Measurements from ENCODE around the gene MC2R.

The MC2R gene

DNA sequence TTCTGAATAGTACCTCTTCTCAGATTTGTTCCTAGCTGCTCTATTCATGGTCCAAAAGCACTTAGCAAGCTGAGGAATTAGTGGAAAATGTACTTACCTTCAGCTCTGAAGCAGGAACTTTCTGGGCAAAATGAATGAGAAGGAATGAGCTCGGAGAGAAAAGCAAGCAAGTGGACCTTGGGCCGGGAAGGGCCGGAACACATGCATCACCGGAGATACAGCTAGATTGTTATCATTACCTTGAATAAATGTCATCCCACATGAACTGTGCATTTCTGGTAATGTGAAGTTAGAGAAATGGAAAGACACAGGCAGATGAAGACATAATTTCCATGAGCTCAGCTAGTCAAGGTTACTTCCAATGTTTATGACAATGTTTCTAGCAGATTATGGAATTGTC is at the start of gene MC2R:
MC2R (minus strand) TSS at position 146 of the 400 bp plus-strand sequence. CDS start 30,018 bp downstream, outside the sequence.
- no peak for DNase-seq

DNA sequence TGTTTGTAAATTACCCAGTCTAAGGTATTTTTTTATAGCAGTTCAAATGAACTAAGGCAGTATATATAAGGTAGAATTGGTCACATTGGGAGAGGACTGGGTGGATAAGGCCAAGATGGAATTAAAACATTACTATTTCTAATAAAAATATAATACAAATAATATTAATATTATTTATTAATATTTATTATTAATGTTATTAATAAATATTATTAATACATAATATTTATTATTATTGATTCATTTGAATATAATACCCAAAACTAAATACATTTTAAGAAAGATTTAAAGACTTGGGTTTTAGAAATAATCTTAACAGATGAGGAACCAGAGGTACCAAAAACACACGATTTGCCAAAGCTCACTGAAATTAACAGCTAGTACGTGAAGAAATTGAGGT is 30.5 kb upstream of the MC2R start:
- DNase-seq = no peak

DNA sequence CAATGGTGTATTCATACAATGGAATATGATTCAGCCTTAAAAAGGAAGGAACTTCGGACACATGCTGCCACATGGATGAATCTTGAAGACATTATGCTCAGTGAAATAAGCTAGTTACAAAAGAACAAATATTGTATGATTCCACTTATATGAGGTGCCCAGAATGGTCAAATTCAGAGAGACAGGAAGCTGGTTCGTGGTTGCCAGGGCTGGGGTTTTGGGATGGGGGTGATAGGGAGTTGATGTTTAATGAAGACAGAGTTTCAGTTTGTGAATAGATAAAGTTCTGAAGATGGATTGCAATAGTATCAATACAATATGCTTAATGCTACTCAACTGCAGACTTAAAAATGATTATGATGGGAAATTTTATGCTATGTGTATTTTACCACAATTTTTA is 28.0 kb upstream of the MC2R start:
- no peak for DNase-seq

DNA sequence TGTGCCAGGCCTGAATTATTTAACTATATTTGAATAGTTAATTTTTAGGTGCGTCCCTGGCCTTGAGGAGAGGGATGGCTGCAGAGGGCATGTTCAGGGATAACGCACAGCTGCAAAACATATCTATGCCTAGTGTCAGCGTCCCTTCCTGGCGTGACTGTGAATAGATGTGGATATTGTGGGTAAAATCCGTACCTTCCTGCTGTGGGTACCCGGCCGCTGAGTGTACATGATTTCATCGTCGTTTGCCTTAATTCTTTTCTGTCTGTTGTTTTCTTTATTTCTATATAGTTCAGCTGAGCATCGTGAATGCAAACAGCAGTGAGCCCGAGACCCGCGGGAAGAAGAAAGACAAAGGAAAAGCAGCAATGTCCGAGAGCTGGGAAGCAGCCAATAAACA is 25.0 kb upstream of the MC2R start:
- no peak for DNase-seq

DNA sequence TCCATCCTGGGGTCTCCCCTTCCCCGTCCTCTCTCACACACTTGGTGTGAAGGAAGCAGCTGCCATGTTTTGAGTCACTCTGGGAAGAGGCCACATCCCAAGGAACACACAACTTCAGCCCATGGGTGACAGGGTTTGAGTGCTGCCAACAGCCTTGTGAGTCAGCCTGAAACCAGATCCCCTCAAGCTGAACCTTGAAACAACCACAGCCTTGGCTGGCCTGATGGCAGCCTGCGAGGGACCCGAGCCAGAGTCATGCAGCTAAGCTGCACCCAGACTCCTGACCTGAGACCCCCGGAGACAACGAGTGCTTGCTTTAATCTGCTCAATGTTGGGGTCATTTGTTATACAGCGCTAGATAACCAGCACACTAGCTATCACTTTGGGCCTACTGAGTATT is 19.3 kb upstream of the MC2R start:
- DNase-seq = no peak

DNA sequence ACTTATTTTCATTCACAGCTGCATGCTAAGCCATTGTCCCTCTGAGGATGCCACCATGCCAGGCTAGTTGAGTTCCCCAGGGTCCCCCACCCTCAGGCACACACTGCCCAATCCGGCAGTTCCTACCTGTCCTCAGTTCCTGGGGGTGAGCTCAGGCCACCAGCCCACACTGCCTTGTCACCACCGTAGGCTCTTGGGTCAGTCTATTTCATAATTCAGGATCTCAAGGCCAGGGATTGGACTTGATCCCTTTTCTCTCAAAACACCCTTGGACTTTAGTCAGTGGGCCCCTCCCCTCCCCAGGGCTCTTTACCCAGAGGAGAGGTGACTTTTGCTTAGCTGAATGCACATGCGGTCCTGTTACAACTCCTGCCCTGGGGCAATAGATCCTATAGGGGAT is 18.7 kb upstream of the MC2R start:
- DNase-seq = no peak

DNA sequence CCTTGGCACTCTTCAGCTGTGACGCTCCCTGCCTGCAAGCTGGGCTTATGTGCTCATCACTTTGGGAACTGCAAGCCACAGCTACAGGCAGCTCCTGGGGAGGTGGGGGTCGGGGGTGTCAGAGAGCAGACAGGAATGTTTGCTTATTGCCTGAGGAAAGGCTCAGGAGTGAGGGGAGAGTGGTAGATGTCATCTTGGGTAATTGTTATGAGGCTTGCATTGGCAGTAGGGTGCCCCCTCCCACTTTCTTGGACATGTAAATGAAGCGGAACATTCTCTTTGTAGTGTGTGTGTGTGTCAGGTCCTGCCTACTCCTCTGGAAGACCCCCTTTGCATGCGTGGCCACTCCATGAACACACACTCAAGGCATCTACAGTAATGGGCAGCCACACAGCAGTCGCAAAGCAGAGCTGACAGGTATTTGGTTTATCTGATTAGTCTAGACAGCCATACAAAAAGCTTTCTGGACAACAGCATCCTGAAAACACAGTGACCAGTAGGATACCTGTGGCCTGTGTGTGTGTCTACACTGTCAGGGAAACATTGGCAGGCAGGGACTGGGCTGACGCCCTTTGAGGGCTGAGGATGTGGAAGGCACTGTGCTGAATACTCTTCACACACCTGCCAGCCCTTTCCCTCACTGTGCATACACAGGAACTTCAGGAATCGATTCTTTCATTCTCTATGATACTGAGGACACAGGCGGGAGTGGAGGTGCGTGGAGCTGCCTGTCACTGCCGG is 17.1 kb upstream of the MC2R start:
- no peak for DNase-seq

DNA sequence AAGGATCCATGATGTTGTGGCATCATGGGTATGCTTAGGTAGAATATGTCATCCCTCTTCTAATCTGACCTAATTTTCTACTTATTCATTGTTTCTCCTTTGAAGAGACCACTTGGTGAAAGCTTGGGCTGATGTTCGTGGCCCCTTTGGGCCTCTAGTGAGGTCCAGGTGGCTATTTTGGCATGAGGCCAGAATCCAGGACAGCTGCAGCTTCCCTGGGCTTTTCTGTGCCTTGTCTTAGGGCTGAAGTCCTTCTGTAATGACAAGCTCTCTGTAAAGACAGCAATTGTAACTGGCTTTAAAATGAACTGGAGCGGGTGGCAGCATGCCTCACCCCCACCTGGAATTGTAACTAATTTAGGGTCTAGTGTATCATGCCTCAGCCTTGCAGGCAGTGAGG is 15.6 kb upstream of the MC2R start:
- DNase-seq = no peak

DNA sequence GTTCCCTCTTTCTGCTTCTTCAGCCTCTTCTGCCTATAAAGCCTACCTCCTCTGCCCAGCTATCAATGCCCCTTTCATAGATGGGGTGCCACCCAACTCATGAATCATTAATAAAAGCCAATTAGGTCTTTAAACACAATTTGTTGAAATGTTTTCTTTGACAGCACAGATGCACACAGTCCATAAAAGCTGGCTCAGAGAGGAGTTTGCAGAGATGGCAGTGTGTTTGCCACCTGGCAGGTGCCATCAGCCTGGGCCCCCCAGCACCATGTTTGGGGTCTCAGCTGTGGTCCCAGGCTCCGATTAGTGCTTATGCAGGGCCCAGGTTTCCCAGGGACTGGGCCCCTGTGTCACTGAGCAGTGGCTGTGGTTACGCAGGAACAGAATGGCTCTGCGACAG is 7.9 kb upstream of the MC2R start:
- no peak for DNase-seq

DNA sequence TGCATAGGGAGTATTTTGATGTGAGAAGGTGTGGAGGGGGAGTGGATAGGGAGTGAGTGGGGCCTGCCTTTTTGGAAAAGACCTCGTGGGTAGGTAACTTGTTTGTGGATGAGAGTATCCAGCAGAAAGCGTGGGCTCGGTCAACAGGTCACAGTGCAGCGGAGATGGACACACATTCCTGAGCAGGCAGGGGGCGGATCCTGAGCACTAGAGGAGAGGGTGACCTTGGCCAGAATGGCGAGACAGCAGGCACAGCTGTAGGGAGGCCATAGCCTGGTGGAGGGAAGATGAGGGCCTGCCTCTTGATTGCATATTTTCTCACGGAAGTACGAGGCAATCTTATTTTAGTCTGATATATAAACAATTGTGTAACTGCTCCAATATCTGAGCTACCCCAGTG is 3.6 kb upstream of the MC2R start:
- DNase-seq = no peak

DNA sequence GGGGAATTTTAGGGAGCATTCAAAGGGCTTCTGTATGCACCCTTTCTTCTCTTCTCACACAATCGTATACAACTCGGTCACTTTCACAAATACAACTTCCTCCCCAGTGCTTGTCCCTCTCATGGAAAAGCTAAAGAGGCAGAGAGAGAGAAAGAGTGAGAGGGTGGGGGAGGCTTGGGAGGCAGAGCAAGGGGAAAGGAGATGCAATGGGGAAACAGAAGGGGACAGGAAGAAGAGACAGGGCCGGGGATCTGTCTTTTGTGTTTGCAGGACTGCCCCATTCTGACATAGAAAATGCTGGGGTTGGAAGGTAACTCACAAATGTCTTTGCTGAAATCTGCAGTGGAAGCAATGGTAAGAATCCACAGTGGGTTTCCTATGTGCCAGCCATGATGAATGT is 2.1 kb upstream of the MC2R start:
- DNase-seq = no peak

DNA sequence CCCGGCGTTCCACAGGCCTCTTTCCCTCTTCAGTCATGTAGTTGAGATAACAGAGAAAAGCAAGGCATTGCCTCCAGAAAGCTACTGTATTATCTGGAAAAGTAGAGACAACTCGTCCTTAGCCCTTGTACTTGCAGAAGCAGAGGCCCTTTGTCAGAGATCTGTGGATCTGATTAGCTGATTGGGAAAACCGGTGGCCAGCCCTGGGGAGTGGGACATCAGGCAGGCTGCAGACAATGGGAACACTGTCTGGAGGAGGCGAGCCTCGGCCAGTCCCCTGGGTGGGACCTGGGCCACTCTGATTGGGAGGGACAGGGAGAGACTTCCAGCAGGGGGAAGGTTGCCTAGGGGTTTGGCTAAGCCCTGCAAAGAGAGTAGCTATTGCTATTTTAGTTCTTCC is 1.2 kb upstream of the MC2R start:
- DNase-seq = no peak

DNA sequence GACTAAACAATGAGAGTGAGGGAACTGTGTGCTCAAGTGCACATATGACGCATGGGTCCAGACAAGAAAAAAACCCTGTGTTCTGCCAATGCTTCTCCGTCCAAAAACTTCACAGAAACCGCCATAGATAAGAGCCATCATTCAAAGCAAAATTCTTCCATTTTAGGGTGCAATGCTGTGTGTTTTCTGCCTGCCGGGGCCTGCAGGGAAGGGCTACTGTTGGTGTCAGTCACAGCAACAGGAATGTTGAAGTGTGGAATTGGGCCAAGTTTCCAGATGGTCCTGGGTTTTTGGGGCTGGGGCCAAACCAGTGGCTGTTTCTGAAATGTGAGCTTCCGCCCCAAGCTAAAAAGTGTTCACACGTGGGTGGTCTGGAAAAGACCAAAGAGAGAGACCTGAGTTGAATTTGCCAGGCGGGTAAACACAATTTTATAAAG is 677 bp upstream of the MC2R start:
- DNase-seq = no peak

DNA sequence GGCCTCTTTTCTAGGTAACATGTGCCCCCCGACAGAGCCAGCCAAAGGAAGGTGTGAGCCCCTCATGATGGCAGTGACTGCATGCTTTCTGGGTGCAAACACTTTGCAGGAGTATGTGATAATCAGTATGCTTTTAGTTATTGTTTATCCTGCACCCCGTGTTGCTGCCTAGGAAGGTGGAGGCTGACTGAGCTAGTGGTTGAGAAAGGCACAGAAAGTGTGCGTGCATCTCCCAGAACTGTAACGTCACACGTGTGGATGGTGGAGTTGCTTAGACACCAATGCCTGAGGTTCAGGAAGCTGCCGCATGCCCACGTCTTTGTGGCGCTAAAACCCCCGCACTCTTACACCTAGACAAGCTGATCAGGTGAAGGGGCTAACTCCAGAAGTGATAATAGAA is 580 bp downstream of the MC2R start:
- no peak for DNase-seq

DNA sequence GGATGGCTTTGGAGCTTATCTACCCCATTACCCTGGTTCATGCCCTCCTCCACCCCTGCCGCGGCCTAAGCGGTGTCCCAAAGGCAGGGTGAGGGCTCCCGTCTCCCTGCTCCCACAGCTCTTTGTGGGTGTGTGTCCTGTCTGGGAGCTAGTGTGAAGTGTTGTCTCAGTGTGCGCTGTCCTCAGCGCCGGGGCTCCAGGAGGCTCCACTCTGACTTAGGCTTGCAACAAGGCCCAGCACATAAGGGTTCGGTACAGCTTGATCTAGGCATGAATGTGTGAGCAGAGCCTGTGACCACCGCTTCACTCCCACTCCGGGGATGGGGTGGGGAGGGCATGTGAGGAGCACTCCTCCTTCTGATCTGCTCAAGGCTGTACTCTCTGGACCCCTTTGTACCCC is 1.2 kb downstream of the MC2R start:
- no peak for DNase-seq

DNA sequence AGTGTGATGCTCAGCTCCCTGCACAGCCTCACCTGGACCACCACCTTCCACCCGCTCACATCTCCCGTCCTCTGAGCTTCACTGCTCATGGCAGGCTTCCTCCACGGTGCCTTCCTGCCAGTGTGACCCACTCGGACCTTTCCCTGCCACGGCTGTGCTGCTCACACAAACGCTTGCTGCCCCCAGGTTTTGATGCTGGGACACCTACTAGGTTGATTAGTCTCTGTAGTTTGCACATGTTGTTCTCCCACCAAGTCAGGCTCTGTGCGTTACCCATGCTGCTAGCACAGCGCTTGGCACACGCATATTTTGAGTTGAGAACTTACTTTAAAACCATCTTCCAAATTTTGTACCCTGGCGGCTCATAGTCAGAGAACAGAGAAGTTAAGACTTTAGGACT is 2.1 kb downstream of the MC2R start:
- DNase-seq = no peak

DNA sequence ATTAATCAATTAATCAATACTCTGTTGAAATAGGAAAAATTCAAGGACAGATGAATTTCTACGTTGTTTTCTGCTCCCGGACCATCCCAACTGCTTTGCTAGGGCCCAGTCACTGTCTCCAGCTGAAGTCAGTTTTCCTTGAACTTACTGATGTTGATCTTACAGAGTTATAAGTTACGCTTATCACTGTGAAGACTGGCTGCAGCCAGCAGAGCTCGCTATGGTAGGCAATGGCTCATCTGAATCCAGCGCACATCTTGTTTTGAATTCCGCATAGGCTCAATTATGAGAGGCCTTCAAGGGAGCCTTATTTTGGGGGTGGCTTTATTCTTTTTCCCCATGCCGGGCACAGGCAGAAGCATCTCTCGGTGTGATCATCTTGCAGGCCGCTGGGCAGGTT is 2.7 kb downstream of the MC2R start:
- DNase-seq = no peak

DNA sequence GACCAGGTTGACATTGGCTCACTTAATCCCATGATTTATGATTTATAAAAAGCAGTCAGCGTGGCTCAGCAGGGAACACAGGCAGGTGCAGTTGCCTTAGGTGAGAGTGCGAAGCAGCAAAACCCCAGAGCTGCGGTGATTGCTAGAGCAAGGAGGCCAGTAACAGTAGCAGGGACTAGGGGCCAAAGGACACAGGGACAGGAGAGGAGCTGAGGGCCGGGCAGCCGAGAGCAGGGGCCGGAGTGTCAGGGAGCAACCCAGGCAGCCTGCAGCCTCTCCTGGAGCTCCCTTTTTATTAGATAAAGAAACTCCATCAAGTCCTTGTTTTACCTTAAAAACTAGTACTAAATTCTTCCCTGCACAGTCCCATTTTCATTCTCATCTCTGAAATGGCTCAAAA is 4.3 kb downstream of the MC2R start:
- no peak for DNase-seq

DNA sequence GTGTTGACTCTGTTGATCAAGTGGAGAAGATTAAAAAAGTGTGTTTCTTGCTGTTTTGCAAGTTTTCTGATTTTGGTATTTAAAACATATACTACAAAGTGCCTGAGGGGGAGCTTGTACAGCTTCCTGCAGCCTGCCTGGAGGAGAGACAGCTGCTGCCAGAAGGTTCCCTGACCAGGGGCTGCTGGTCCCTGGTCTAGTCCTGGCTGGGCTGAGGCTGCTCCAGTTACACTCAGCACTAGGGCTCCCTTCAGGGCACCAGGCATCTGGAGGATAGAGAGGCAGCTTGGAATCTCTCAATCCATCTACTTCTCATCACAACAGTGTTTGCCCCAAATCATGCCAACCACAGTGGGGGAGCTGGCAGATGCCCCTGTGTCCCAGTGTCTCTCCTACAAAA is 4.8 kb downstream of the MC2R start:
- DNase-seq = no peak

DNA sequence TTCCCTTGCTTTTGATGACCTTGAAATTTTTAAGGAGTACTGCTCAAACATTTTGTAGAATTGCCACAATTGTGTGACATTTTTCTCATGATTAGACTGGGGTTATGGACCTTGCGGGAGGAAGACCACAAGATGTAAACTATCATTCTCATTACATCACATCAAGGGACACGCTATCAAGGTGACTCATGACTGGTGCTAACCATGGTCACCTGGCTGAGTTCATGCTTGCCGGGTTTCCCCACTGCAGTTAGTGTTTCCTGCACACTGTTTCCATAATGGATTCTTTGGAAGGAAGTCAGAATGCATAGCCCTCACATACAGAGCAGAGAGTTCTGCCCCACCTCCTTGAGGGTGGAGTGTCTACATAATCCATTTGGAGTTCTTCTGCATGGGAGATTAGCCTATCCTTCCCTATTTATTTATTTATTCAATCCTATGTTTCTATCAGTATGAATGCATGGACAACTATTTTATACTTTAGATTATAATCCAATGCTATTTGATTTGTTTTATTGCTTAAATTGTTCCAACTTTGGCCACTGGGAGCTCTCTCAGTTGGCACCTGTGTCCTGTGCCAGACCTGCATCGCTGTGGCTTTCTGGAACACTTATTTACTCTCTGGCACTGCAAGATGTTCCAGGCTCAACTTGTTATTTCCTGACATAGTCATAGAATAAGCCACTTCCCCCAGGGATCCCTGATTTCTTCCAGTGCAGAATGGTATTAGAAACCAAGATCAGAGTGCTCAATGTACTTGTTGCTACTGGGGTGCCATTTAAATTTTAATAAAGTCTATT is 6.0 kb downstream of the MC2R start:
- no peak for DNase-seq

DNA sequence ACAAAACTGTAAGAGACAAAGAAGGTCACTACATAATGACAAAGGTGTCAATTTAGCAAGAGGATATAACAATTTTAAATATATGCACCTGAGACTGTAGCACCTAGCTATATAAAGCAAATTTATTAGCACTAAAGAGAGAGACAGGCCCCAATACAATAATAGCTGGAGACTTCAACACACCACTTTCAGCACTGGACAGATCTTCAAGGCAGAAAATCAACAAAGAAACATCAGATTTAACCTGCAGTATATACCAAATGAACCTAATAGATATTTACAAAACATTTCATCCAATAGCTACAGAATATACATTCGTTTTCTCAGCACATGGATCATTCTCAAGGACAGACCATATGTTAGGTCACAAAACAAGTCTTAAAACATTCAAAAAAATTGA is 14.7 kb downstream of the MC2R start:
- no peak for DNase-seq

DNA sequence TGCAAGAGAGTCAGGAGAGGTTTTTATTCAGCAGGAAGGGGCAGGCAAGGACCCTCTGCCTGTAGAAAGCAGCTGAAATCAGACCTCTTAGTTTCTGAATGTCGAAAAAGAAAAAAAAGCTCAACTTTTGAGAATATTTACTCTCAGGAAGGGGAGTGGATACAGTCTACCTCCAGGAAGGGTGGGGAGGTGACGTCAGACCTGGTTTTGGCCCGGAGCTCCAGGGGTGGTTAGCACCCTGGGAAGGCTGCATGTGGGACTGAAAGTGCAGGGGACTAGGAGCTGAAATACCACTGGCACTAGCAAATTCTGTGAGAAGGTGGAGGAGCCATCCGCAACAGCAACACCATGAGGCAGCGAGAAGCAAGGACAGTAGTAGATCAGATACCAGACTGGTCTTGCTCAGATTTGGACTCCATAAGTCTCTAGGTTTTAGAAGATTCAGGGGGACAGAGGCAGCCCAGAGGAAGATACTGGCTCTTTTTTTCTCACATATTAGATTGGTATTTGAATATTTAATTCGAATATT is 19.8 kb downstream of the MC2R start:
- DNase-seq = no peak

DNA sequence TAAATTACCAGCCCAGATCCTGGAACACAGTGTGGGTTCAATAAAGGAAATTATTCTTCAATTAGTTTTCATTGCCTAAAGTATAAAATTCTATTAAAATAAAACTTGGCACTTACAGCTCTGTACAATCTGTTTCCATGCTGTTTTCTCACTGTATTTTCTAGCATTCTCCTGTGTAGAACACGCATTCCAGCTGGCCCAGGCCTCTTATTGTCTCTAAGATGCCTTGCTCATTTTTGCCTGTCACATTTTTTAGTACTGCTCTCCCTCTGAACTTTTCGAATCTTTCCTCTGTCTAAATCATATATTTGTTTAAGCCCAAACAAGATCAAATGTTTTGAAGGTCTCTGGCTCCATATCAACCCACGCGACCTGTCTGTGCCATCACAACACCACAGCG is 20.8 kb downstream of the MC2R start:
- no peak for DNase-seq

DNA sequence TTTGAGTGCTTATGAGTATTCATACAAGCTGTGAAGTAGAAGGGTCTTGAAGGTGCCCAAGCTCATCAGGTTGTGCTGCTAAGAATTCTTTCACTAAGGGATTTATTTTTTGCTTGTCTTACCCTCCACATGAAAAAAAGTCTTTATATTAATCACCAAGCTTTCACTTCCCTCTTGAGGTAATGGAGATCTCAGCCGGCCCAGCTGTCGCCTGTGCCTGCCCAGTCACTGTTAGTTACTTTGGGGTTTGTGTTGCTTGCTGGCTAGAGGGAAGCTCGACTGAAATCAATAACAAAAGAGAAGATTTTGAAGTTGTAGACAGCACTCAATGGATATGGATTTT is 21.9 kb downstream of the MC2R start:
- DNase-seq = no peak

DNA sequence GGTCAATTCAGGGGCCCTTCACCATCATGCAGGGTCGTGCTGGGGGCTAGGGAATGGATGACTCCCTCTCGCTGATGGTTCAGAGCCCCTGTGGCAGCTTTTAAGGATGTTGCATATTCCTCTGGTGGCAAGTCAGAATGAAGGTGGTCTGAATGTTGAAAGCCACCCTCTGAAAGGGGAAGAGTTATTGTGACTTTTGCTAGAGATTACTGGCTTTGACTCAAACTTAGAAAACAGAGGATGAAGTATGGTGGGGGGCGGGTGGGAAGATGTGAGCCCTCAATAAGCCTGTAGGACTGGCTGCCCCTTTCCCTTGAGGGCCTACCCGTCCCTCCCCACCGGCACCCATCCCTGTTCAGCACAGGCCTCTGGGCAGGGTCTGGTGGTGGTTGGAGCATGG is 23.2 kb downstream of the MC2R start:
- DNase-seq = no peak

All from CD4-positive, alpha-beta T cell treated with Interleukin-15 for 1 hour (primary cell).